Anterior cingulate cortex (tissue), 58 donors: ENCODE results near the gene TMEM39B.
"Not testable (repeated sequence)": the region's sequence is repeated elsewhere in the genome, so short reads cannot be mapped to it uniquely, and the experiment has no call there.

Experiments
- DNase-seq, 58 donors: peaks; one replicate each; lab custom pipeline; 2025; lab: John Stamatoyannopoulos, UW

Gene TMEM39B

DNA sequence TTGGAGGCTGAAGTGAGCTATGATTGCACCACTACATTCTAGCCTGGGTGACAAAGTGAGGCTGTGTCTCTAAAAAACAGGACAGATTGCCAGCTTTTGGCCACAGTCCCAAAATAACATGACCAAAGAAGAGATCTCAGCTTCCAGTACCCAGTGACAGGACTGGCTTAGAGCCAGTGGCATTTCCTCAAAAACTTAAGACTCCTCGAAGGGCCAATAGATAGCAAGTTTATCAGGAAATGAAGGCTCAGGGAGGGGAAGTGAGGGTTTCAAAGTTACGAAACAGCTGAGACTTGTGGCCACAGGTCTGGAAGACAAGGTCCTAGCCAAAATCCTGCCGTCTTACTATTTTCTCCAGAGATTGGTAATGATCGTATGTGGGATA is 6.3 kb upstream of the TMEM39B start:
- DNase-seq = peak in 27 of 58 donors; percentile 8 to 71 (median 30)

DNA sequence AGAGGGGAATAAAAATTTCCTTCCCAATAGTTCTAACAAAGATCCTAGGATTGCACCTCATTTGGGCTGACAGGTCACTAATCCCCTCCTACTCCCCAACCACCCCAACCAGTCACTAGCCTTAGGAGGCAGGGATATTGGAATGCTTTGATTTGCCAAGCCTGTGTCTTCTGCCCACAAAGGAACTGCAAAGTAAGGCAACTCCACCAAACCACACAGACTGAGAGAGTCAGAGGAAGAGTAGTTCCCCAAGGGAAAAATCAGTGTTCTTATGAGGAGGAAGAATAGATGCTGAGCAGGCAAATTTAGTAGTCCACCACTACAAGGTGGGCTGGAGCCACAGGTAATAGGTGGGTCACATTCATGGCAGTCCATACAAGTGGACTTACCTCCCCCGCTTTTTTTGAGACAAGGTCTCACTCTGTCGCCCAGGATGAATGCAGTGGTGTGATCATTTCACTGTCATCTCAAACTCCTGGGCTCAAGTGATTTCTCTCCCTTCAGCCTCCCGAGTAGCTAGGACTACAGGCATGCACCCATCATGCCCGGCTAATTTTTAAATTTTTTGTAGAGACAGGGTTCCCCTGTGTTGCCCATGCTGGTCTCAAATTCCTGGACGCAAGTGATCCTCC is 3.7 kb upstream of the TMEM39B start:
- DNase-seq = no peak

DNA sequence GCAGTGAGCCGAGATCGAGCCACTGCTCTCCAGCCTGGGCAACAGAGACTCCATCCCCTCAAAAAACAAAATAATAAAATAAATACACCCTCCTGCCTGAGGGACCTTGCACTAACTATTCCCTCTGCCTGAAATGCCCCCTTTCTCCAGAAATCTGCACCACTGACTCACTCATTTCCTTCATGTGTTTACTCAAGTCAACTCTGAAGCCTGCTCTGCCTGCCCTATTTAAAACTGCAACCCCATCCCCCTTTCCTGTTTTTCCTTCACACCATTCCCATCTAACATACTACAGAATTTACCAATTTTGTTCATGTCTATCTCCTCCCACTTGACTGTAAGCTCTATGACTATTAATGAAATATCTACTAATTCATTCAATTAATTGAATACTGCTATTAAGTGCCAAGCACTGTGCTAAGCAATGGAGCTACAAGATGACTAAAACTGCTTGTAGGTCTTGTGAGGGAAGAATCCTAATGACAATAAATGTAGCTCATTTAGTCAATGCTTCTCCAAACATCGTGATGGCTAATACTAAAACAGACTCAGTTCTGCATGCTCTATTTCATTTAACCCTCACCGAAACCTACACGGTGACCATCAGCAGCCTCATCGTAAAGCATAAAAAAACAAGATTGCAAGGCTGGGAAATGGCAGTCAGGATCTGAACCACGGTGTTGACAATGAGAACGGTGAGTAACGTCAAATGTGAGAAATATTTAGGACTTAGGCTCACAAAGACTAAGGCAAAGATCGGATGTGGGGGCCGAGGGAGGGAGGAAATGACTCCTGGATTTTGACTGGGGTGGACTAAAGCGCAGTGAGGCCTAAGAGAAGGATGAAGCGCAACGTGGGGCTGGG is 749 bp upstream of the TMEM39B start:
- DNase-seq = no peak

DNA sequence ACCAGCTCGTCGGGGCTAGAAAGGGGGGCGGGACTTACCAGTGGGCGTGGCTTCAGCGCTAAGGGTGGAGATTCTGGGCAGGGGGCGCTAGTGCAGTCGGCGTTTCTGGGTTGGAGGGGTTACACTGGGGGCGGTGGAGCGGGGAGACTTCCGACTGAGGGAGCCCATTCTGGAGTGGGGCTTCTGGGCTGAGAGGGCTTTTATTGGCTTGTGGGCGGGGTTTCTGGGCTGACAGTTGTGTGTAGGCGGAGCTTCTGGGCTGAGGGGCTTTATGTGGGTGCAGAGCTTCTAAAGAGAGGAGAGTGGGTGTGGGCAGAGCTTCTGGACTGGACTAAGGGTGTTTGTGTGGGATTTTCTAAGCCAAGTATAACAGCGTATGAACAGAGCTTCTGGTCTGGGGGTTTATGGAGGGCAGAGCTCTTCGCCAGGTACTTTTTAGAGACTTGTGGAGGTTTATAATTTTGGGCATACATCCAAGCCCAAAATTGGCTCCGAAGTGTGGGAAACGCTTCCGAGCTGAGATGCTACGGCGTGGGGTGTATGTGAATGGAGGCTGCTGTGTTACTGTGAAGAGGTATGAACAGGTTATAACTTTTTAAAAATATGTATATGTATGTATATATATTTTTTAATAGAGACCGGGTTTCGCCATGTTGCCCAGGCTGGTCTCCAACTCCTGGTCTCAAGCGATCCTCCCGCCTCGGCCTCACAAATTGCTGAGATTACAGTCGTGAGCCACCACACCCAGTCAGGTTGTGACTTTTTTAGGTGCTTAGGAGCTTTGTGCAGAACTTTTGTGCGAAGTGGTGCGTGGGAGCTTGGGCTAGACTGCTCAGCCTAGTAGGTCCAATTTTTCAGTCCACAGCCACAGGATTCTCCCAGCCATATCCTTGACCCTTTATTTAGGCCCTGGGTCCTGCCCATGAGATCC is 825 bp downstream of the TMEM39B start:
- peak in 16 of 58 donors; percentile 72 to 97 (median 86) for DNase-seq

DNA sequence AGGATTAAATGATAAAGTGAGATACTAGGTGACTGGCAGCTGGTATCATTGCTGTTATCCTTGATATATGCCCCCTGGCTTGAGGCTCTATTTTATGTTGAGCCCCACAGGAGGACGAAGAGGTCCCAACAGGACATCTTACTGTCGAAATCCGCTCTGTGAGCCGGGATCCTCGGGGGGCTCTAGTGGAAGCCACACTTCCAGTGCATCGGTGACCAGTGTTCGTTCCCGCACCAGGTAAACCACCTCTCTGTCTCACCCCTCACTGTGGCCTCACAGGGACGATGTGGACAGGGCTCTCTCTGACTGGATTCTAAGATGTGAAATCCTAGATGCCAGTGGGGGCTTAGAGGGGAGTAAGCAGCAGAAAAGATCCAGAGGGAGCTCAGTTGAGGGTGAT is 2.1 kb downstream of the TMEM39B start:
- DNase-seq = no peak

DNA sequence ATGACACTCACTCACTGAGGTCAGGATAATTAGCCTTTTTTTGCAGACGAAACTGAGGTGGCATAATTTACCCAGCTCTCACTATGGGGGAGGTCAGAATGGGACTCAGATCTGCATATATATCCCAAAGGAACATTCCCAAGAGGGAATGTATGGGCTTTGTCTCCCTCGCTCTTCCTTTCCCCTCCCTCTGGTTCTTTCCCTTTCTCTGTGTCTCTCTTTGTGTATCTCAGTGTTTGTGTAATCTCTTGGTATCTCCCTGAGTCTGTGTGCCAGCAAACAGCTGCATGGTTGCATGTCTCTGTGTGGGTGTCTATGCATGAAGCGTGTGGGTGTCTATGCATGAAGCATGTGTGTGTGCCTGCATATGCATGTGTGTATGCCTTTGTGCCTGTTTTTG is 4.7 kb downstream of the TMEM39B start:
- DNase-seq = peak in 3 of 58 donors; percentile 5 to 28 (median 10)

DNA sequence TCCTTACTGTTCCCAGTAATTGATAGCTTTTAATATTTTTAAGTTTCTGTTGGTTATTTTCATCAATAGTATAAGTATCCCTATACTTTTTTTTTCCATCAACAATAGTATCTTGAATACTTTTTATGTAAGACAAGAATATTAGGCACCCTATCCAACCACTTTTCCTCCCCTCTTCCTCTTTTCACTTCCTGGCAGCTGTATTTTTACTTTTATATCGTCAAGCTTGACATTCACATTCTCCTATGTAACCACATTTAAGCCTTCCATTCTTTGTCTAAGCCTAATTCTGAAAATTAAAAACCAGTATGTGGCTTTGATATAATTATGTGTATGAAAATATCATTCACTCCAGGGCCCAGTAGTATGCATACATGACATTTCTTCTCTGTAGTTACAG is 9.3 kb downstream of the TMEM39B start:
- no peak for DNase-seq

DNA sequence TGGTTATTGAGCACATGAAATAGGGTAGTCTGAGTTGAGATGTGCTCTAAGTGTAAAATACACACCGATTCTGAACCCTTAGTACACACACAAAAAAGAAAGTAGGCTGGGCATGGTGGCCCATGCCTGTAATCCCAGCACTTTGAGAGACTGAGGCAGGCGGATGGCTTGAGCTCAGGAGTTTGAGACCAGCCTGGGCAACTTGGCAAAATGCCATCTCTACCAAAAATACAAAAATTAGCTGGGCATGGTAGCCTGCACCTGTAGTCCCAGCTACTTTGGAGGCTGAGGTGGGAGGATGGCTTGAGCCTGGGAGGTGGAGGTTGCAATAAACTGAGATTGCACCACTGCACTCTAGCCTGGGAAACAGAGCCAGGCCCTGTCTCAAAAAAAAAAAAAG is 13.6 kb downstream of the TMEM39B start:
- DNase-seq = not testable (repeated sequence)

DNA sequence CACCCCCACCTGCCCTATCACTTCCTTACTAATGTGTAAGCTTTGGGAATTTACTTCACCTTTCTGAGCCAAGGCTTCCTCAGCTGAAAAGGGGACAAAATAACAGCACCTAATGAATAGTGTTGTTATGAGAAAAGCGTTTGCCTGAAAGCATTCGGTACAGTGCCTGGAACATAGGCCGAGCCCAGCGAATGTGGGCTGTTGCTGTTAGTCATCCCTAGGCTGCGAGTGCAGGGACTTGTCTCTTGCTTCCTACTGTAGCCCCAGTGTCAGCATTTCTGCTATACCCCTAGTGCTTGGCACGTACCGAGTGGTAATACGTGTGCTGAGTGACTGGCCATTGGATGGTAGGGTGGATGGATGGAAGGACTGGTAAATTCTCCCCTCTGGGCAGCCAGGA is 18.4 kb downstream of the TMEM39B start:
- DNase-seq = peak in 1 of 58 donors; percentile 14

DNA sequence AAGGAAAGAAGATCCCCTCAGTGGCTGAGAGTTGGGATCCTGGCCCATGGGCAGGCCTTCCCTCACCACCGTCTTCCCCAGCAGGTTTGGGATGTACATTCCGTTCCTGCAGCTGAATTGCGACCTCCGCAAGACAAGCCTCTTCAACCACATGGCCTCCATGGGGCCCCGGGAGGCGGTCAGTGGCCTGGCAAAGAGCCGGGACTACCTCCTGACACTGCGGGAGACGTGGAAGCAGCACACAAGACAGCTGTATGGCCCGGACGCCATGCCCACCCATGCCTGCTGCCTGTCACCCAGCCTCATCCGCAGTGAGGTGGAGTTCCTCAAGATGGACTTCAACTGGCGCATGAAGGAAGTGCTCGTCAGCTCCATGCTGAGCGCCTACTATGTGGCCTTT is 18.9 kb downstream of the TMEM39B start:
- no peak for DNase-seq

DNA sequence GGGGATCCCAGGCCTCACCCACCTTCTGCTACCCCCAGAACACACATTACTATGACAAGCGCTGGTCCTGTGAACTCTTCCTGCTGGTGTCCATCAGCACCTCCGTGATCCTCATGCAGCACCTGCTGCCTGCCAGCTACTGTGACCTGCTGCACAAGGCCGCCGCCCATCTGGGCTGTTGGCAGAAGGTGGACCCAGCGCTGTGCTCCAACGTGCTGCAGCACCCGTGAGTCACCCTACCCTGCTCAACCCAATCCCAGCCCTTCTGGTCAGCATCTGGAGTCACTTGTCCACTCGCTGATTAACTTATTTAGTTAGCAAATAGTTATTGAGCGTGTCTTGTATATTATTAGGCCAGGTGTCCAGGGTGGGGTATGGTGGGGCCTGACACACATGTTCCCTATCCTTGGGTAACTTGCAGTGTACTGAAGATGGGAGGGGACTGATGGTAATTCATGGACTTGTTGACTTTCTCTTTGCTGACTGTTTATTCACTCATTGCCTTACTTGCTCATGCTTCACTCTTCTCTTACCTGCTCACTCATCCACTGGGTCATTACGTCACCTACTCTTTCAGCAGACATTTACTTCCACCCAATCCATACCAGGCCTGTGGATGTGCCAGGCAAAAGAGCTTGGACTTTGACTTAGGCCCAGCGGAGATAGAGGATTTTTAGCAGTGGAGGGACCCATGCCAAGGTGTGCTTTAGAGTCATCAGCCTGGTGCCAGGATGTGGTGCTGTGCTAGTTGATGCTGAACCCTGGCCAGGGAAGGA is 22.2 kb downstream of the TMEM39B start:
- no peak for DNase-seq

DNA sequence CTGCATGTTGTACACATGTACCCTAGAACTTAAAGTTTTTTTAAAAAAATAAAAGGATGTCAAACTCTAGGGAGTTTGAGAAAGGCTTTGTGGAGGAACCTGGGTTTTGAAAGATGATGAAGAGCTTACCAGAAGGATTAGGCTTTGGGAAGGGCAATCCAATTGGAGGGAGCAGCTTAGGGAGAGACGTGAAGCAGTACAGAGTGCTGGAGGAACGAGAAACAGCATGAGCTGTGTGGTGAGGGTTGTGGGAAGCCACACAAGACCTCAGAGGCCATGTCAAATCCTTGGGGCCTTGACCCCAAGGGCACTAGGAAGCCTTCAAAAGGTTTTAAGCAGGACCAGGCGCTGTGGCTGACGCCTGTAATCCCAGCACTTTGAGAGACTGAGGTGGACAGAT is 26.7 kb downstream of the TMEM39B start:
- DNase-seq = no peak

DNA sequence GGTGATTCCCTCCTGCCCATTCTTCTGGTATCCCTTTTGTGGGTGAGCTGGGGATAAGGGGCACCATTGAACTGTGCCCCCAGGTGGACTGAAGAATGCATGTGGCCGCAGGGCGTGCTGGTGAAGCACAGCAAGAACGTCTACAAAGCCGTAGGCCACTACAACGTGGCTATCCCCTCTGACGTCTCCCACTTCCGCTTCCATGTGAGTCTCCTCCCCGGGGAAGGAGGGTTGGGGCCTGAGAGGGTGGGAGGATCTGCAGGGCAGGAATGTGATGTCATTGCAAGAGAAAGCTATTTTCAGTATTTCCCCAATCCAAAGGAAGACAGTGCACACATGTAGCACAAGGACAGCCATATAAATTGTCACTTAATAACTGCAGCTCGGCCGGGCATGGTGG is 27.6 kb downstream of the TMEM39B start:
- DNase-seq = peak in 22 of 58 donors; percentile 3 to 55 (median 18)

DNA sequence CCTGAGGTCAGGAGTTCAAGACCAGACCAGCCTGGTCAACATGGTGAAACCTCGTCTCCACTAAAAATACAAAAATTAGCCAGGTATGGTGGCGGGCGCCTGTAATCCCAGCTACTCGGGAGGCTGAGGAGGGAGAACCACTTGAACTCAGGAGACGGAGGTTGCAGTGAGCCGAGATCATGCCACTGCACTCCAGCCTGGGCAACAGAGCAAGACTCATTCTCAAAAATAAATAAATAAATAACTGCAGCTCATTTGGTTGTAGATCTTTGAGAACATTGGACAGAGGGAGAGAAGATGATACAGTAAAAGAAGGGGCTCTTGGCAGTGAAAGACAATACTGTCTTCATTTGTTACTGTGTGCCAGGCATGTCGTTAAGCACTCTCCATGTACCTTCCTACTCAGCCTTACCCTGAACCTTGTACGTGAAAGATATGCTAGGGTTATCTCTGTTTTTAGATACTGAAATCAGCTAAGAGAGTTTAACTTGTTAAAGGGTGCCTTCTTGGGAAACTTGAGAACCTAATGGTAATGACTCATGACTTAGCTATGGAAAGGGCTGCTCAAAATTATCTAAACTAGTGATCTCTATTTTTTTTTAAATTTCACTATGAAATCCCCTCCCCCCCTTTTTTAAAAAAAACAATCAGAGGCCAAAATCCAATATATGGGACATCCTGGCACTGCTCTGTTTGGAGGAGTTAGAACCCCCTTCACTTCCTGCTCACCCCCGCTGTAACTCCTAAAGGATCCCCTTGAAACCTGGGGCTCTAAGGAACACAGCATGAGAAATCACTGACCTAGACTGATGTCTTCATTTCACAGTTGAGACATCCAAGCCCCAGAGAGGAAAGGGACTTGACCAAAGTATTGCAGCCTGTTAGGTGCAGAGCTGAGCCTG is 28.3 kb downstream of the TMEM39B start:
- no peak for DNase-seq

DNA sequence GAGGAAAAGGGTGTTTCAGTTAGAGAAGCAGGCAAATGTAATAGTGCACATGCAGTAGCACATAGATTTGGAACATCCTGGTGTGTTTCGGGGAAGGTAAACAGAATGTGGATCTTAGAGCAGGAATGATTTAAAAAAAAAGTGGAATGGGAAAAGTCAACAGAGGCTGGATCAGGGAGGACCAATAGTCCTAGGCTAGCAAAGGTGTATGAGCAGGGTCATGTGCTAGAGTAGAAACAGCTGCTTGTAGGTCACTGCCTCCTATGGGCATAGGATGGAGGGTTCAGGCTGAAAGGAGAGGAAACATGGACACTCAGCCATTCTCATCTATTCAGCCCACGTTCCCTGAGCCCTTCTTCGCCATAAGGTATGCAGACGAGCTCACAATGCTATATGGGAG is 31.4 kb downstream of the TMEM39B start:
- DNase-seq = no peak

DNA sequence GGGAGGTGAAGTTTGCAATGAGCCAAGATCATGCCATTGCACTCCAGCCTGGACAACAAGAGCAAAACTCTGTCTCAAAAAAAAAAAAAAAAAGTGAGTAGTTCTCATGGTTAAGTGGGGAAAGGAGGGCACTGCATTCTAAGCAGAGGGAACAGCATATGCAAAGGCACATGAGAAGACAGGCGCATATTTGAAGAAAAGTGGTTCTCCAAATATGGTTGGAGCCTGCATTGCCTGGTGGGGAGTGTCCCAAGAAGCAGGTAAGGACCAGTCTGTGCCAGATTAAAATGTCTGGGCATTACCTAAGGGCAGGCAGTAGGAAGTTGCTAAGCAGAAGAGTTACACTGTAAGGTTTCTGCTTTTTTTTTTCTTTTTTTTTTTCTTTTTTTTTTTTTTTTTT is 32.6 kb downstream of the TMEM39B start:
- DNase-seq = no peak

DNA sequence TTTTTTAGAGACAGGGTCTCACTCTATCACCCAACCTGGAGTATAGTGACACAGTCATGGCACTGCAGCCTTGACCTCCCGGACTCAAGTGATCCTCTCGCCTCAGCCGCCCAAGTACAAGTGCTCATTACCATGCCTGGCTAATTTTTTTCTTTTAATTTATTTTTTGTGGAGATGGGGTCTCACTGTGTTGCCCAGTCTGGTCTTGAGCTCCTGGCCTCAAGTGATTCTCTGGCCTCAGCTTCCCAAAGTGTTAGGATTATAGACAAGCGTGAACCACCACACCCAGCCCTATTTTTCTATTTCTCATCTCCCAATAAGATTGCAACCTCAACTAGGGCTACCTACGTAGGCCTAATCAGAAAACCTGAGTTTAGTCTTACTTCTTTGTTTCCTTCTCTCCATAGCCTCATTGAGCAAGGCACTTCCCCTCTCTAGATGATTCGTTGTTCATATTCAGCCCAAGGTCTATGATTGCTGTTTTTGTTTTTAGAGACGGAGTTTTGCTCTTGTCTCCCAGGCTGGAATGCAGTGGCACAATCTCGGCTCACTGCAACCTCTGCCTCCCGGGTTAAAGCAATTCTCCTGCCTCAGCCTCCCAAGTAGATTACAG is 34.0 kb downstream of the TMEM39B start:
- no peak for DNase-seq
